Stomach (tissue), 4 donors: ENCODE data around the gene NR2E3.

Experiments used
- EP300 ChIP-seq: sonication (generic); formaldehyde crosslinking; IDR thresholded peaks from one replicate; pipeline ENCODE4 v1.6.1; 2017; ENCODE audit warnings: antibody characterized with exemption
- TF ChIP-seq, protein P1 (sequence below), 7 experiments: fragments of 450-650 bp in 4 of 7; fragments of 200-600 bp in 3 of 7; sonication (generic) in 3 of 7; IDR thresholded peaks; one replicate each; pipeline ENCODE4 v1.5.1; 2016 to 2019; ENCODE audit warnings: antibody characterized with exemption in 7 of 7, control low read depth in 2 of 7, mild to moderate bottlenecking in 1 of 7

DNA sequence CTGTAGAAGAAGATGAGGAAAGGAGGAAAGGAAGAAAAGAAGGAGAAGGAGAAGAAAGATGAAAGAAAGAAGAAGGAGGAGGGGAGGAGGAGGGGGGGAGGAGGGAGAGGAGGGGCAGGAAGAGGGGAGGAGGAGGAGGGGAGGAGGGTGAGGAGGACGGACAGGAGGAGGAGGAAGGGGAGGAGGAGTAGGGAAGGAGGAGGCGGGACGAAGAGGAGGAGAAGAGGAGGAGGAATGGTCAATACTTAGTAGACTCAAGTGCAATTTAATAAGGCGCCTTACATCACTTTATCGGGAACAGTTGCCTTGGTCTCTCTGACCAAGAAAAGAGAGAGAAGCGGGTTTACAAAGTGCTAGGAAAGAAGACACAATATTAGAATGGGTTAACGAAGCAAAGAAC is 23.7 kb upstream of the NR2E3 start:
- no peak for TF ChIP-seq EP300
- TF ChIP-seq, protein P1, sequence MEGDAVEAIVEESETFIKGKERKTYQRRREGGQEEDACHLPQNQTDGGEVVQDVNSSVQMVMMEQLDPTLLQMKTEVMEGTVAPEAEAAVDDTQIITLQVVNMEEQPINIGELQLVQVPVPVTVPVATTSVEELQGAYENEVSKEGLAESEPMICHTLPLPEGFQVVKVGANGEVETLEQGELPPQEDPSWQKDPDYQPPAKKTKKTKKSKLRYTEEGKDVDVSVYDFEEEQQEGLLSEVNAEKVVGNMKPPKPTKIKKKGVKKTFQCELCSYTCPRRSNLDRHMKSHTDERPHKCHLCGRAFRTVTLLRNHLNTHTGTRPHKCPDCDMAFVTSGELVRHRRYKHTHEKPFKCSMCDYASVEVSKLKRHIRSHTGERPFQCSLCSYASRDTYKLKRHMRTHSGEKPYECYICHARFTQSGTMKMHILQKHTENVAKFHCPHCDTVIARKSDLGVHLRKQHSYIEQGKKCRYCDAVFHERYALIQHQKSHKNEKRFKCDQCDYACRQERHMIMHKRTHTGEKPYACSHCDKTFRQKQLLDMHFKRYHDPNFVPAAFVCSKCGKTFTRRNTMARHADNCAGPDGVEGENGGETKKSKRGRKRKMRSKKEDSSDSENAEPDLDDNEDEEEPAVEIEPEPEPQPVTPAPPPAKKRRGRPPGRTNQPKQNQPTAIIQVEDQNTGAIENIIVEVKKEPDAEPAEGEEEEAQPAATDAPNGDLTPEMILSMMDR (IDR thresholded peaks at IDR 0.05) = no peak
